GM19328 (cell line): ENCODE data around the gene SH3BP5.
"Not testable (repeated sequence)": the region's sequence is repeated elsewhere in the genome, so short reads cannot be mapped to it uniquely, and the experiment has no call there.

Experiments used
- ATAC-seq: cut with Tn5 transposase; IDR thresholded peaks from one replicate; pipeline ENCODE4 v1.9.1; 2021; ENCODE audit warnings: mild to moderate bottlenecking, moderate library complexity; ENCODE audit not compliant: unreplicated experiment

SH3BP5 gene, protein sequence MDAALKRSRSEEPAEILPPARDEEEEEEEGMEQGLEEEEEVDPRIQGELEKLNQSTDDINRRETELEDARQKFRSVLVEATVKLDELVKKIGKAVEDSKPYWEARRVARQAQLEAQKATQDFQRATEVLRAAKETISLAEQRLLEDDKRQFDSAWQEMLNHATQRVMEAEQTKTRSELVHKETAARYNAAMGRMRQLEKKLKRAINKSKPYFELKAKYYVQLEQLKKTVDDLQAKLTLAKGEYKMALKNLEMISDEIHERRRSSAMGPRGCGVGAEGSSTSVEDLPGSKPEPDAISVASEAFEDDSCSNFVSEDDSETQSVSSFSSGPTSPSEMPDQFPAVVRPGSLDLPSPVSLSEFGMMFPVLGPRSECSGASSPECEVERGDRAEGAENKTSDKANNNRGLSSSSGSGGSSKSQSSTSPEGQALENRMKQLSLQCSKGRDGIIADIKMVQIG

GRCh38 chr3:15332405-15333098 lies at the start of gene SH3BP5:
Gene SH3BP5 (minus strand): TSS chr3:15332586. CDS start chr3:15332408, 178 bp downstream.
- peak; percentile 71 for ATAC-seq

GRCh38 chr3:15380980-15381890 lies 48.8 kb upstream of the SH3BP5 start:
- ATAC-seq, result no peak

GRCh38 chr3:15377961-15378791 lies 45.8 kb upstream of the SH3BP5 start:
- peak; percentile 81 for ATAC-seq

- no peak for ATAC-seq
Measured at GRCh38 chr3:15375461-15376000, 43.1 kb upstream of the SH3BP5 start.

GRCh38 chr3:15372918-15373317 lies 40.5 kb upstream of the SH3BP5 start:
- ATAC-seq, result no peak

DNA sequence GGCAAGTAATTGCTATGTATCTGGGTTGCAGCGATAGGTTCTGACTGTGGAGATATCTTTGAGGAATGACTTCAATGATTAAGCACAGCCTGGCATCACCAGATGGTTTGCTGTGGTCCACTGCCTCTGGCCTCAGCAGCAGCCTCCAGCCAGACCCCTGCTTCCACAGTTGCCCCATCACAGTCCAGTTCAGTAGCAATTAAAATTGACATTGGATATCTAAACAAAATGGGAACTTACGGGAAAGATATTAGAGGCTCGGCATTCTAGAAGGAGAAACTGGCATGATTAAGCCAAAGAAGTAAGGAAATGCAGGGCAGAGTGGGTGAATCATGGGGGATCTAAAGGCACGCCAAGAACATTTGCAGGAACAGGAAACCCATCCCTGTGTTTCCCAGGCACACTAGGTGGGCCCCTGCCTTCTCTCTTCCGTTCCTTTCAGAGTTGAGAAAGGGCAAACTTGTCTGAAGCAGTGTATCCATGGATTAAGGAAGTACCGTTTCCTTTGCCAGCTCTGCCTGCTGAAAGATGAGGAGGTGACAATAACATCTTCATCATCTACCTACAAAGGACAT lies 36.3 kb upstream of the SH3BP5 start:
- ATAC-seq, result no peak

- ATAC-seq, result no peak
Measured at GRCh38 chr3:15367059-15367458, 34.7 kb upstream of the SH3BP5 start.

GRCh38 chr3:15364078-15364477 lies 31.7 kb upstream of the SH3BP5 start:
- ATAC-seq, result not testable (repeated sequence)

- peak; percentile 68 for ATAC-seq
Measured at GRCh38 chr3:15361494-15362214, 29.3 kb upstream of the SH3BP5 start.

GRCh38 chr3:15360788-15361493 lies 28.6 kb upstream of the SH3BP5 start:
- no peak for ATAC-seq

DNA sequence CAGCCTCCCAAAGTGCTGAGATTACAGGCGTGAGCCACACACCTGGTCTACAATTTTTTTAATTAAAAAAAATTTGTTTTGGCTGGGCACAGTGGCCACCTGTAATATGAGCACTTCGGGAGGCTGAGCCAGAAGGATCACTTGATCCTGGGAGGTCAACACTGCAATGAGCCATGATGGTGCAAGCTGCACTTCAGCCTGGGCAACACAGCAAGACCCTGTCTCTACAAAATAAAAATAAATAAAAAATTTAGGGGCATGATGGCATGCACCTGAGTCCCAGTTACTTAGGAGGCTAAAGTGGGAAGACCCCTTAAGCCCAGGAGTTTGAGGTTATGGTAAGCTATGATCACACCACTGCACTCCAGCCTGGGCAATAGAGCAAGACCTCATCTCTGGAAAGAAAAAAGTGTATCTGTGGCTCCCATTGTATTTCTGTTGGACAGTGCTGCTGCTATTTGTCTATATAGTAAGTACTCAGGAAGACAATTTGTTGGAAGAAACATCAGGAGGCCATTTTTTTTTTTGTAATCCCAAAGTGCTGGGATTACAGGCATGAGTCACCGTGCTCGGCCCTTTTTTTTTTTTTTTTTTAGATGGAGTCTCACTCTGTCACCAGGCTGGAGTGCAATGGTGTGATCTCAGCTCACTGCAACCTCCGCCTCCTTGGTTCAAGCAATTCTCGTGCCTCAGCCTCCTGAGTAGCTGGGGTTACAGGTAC lies 27.5 kb upstream of the SH3BP5 start:
- no peak for ATAC-seq

GRCh38 chr3:15356651-15357061 lies 24.3 kb upstream of the SH3BP5 start:
- ATAC-seq, result not testable (repeated sequence)

DNA sequence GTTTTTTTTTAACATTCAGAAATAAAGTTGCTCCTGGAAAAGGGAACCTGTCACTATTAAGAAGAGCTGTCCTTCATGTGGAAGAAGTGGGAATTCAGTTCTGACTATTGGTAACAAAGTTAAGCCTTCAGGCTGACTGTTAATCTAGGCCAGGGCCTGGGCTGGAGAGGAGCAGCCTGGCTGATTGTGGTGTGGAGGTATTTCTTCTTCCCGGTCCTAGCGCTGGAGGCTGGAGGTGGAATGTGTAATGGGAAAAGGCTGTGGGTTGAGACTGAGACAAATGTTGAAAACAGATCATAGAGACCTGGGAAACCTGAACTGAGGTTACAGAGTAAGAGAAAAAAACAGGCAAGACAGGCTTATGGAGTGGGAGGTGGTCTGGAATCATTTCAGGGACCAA lies 23.8 kb upstream of the SH3BP5 start:
- no peak for ATAC-seq

GRCh38 chr3:15355086-15355485 lies 22.7 kb upstream of the SH3BP5 start:
- ATAC-seq, result no peak

GRCh38 chr3:15354485-15354884 lies 22.1 kb upstream of the SH3BP5 start:
- ATAC-seq, result no peak

DNA sequence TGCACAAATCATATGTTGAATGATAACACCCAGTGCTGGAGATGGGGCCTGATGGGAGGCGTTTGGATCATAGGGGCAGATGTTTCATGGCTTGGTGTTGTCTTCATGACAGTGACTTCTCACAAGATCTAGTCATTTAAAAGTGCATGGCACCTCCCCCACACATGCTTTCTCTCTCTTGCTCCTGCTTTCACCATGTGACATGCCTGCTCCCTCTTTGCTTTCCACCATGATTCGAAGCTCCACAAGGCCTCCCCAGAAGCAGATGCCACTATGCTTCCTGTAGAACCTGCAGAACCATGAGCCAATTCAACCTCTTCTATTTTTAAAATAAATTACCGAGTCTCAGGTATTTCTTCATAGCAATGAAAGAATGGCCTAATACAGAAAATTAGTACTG lies 17.8 kb upstream of the SH3BP5 start:
- no peak for ATAC-seq

- not testable (repeated sequence) for ATAC-seq
Measured at GRCh38 chr3:15349438-15349837, 17.1 kb upstream of the SH3BP5 start.

DNA sequence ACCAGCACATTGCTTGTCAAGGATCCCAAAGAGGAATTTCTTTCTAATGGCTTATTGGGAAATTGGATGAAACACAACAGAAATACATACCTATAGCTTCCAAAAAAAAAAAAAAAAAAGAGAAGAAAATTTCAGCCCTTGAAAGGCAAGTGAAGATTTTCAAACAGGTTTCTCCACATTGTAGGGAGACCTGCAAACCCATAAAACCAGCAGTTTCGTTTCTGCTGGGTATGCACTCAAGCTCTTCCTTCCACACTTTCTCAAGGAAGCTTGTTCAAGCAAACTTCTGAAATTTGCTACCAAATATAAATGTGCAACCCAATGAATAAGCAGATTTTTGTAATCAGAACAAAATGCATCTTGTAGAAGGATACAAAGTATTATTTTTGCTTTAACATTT lies 15.9 kb upstream of the SH3BP5 start:
- ATAC-seq, result no peak
